Activated CD4-positive, alpha-beta memory T cell treated with anti-CD3 and anti-CD28 coated beads, Interleukin-2, amount 10 ng/mL, durations not matched to agents 7 days and 5 days (primary cell): ENCODE measurements around the gene ARL11. TPM values are rescaled to one million over a fixed set of nuclear protein-coding genes. Genes with fewer than 3 reads are reported as not detected.
A peak's percentile ranks its signal among the peaks of the same experiment; 100 is the strongest.
"Not testable (repeated sequence)": the region's sequence is repeated elsewhere in the genome, so short reads cannot be mapped to it uniquely, and the experiment has no call there.

Experiments used
- CTCF ChIA-PET: fragments of 350-600 bp; sonication (Branson Sonifier 250); formaldehyde crosslinking; loops from one replicate; lab custom pipeline; 2021; ENCODE audit warnings: antibody characterized with exemption, inconsistent platforms; lab: Charles Lee
- POLR2A ChIA-PET: fragments of 350-600 bp; sonication (Branson Sonifier 250); formaldehyde crosslinking; loops from one replicate; lab custom pipeline; 2021; ENCODE audit warnings: antibody characterized with exemption; lab: Charles Lee
- DNase-seq: peaks from one replicate; pipeline ENCODE4 v3.0.0-alpha.2; 2020
- H3K27ac Mint-ChIP-seq: one replicate; pipeline ENCODE4 v1.8.0; 2021; ENCODE audit warnings: mild to moderate bottlenecking, mixed read lengths
- H3K27me3 Mint-ChIP-seq: one replicate; pipeline ENCODE4 v1.8.0; 2021; ENCODE audit warnings: mixed read lengths
- H3K36me3 Mint-ChIP-seq: one replicate; pipeline ENCODE4 v1.8.0; 2021; ENCODE audit warnings: low read depth, mixed read lengths
- H3K4me1 Mint-ChIP-seq: one replicate; pipeline ENCODE4 v1.8.0; 2021; ENCODE audit warnings: mixed read lengths
- H3K4me3 Mint-ChIP-seq: one replicate; pipeline ENCODE4 v1.8.0; 2021; ENCODE audit warnings: mild to moderate bottlenecking, mixed read lengths
- H3K9me3 Mint-ChIP-seq: one replicate; pipeline ENCODE4 v1.8.0; 2021; ENCODE audit warnings: mixed read lengths
- total RNA-seq, 2 experiments: library from RNA; stranded (reverse); gene quantifications; one replicate each; pipeline ENCODE4 v1.2.3, GENCODE V29; 2021

Gene ARL11
- under 1 TPM; 0.63 to 0.81 TPM for total RNA-seq

- POLR2A ChIA-PET, result interaction anchor here (0.9 to 2.6 kb wide), 4 partner anchors 9 to 165 kb away, joined by 3 to 5 read pairs (median 4); partner anchors contain the start of genes EBPL and KPNA3
- CTCF ChIA-PET, result no interaction called here
- Mint-ChIP-seq H3K9me3 (no peaks in the 10 kb centered on the region), H3K27ac (peak within 1 kb of the TSS; percentile 24), H3K36me3 (no peaks in the 10 kb centered on the region), H3K27me3 (no peaks in the 10 kb centered on the region), H3K4me3 (peak within 1 kb of the TSS; percentile 73), H3K4me1 (peaks cover 17% of the 10 kb centered on the region)
- DNase-seq, result peak; percentile 57
Measured at GRCh38 chr13:49627831-49628652, at the start of gene ARL11. ARL11 (plus strand) TSS chr13:49628507; CDS start chr13:49630448, 1,941 bp downstream.

DNA sequence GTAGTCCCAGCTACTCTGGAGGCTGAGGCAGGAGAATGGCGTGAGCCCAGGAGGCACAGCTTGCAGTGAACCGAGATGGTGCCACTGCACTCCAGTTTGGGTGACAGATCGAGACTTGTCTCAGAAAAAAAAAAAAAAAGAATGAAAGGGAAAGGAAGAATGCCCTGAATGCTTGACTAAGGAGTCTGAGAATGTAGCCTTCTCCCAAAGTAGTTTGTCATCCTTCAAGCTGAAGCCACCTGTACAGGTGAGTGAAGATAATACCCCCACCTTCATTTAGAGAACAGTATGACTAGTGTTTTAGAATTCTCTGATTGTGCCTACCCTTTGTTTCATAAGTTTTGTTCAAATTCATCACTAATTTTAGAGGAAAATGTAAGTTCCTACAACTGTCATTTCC, 48.8 kb upstream of the ARL11 start:
- peaks cover 46% of the 10 kb centered on the region for H3K36me3 Mint-ChIP-seq
- no peak overlapping the region for H3K4me3 Mint-ChIP-seq
- CTCF ChIA-PET, result no interaction called here
- no peak for DNase-seq
- no peaks in the 10 kb centered on the region for H3K9me3 Mint-ChIP-seq
- H3K4me1 Mint-ChIP-seq, result peaks cover 27% of the 10 kb centered on the region
- POLR2A ChIA-PET, result no interaction called here
- no peaks in the 10 kb centered on the region for H3K27me3 Mint-ChIP-seq
- no peak overlapping the region for H3K27ac Mint-ChIP-seq

- ChIA-PET POLR2A (no interaction called here), CTCF (no interaction called here)
- DNase-seq, result no peak
- peaks cover 31% of the 10 kb centered on the region for H3K4me1 Mint-ChIP-seq
- H3K27me3 Mint-ChIP-seq, result no peaks in the 10 kb centered on the region
- H3K4me3 Mint-ChIP-seq, result no peak overlapping the region
- H3K27ac Mint-ChIP-seq, result no peak overlapping the region
- H3K9me3 Mint-ChIP-seq, result no peaks in the 10 kb centered on the region
- H3K36me3 Mint-ChIP-seq, result peaks cover 37% of the 10 kb centered on the region
Measured at GRCh38 chr13:49580980-49581680, 47.2 kb upstream of the ARL11 start.

DNA sequence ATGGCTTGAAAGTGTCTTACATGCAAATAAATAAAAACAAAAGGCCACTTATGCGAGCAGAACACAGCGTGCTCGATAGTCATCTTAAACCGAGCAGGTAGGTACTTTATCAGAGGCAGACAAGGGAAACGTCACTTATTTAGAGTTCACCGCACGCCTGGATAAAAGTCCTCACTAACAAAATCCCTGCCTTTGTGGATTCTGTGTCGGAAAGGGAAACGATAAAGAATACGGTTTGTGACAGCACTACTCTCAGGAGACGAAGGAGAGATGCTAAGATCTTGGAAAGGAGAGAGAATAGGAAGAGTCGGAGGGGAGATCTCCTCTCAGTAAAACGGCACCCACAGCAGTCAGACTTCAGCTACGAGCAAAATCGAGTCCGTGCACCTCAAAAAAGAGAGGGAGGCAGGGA, 43.5 kb upstream of the ARL11 start:
- peaks cover 24% of the 10 kb centered on the region for H3K36me3 Mint-ChIP-seq
- DNase-seq, result no peak
- peak overlapping the region; percentile 85 for H3K27ac Mint-ChIP-seq
- no peaks in the 10 kb centered on the region for H3K27me3 Mint-ChIP-seq
- peaks cover 38% of the 10 kb centered on the region for H3K4me1 Mint-ChIP-seq
- no peaks in the 10 kb centered on the region for H3K9me3 Mint-ChIP-seq
- peak overlapping the region; percentile 89 for H3K4me3 Mint-ChIP-seq
- ChIA-PET CTCF (interaction anchor here (1.9 kb wide), 1 partner anchor 141 kb away, joined by 6 read pairs; the partner anchor contains the start of genes CAB39L and SETDB2), POLR2A (interaction anchor here (0.6 to 2.5 kb wide), 13 partner anchors 10 to 338 kb away, joined by 3 to 22 read pairs (median 5); partner anchors contain the start of genes CAB39L, KPNA3, PHF11 and SETDB2)

GRCh38 chr13:49585220-49586157, 42.8 kb upstream of the ARL11 start, which contains the start of gene RCBTB1:
RCBTB1 (minus strand) TSS chr13:49585558; CDS start chr13:49567279, 18,279 bp downstream.
- no peaks in the 10 kb centered on the region for H3K9me3 Mint-ChIP-seq
- H3K4me1 Mint-ChIP-seq, result peaks cover 38% of the 10 kb centered on the region
- peak within 1 kb of the TSS; percentile 85 for H3K27ac Mint-ChIP-seq
- H3K27me3 Mint-ChIP-seq, result no peaks in the 10 kb centered on the region
- ChIA-PET POLR2A (interaction anchor here (0.6 to 2.5 kb wide), 18 partner anchors 9 to 339 kb away, joined by 3 to 22 read pairs (median 4); partner anchors contain the start of genes CAB39L, KPNA3, PHF11 and SETDB2), CTCF (interaction anchor here (1.9 kb wide), 1 partner anchor 141 kb away, joined by 6 read pairs; the partner anchor contains the start of genes CAB39L and SETDB2)
- DNase-seq, result peak; percentile 73
- peak within 1 kb of the TSS; percentile 89 for H3K4me3 Mint-ChIP-seq
- peaks cover 17% of the 10 kb centered on the region for H3K36me3 Mint-ChIP-seq

DNA sequence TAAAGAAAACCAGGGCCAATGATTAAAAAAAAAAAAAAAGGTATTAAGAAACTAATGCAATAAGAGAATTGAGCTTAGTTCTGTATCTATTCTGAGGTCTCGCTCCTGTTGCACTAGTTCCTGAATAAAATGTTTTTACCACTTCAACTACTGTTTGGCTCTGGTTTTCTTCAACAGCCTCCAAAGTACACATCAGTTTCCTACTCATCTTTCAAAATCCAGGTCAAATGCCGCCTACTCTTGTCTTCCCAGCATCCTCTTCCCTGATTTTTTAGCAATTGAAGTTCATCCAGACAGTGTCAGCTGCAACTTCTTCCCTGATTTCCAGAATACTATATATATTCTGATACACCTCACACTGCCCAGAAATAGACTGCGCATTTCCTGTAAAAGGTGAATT, 41.6 kb upstream of the ARL11 start:
- Mint-ChIP-seq H3K9me3 (no peaks in the 10 kb centered on the region), H3K36me3 (peaks cover 4% of the 10 kb centered on the region), H3K27ac (no peak overlapping the region), H3K4me3 (peak overlapping the region; percentile 89), H3K27me3 (no peaks in the 10 kb centered on the region), H3K4me1 (peaks cover 31% of the 10 kb centered on the region)
- CTCF ChIA-PET, result interaction anchor here (0.5 to 1.9 kb wide), 2 partner anchors 143 to 285 kb away, joined by 6 read pairs; partner anchors contain the start of genes CAB39L and SETDB2
- POLR2A ChIA-PET, result interaction anchor here (1.8 to 2.5 kb wide), 6 partner anchors 15 to 206 kb away, joined by 4 to 22 read pairs (median 7); partner anchors contain the start of genes KPNA3 and PHF11
- no peak for DNase-seq

- CTCF ChIA-PET, result no interaction called here
- Mint-ChIP-seq H3K27me3 (no peaks in the 10 kb centered on the region), H3K4me3 (no peak overlapping the region), H3K4me1 (peaks cover 28% of the 10 kb centered on the region), H3K27ac (no peak overlapping the region), H3K9me3 (no peaks in the 10 kb centered on the region), H3K36me3 (peaks cover 2% of the 10 kb centered on the region)
- no peak for DNase-seq
- POLR2A ChIA-PET, result interaction anchor here (2.0 kb wide), 1 partner anchor 143 kb away, joined by 7 read pairs; no protein-coding TSS in a partner anchor
Measured at GRCh38 chr13:49587311-49587847, 40.9 kb upstream of the ARL11 start.

- H3K36me3 Mint-ChIP-seq, H3K27ac Mint-ChIP-seq, H3K9me3 Mint-ChIP-seq, POLR2A ChIA-PET, DNase-seq, H3K4me1 Mint-ChIP-seq, H3K4me3 Mint-ChIP-seq, H3K27me3 Mint-ChIP-seq: not testable (repeated sequence)
- CTCF ChIA-PET, result interaction anchor here (0.7 kb wide), 1 partner anchor 278 kb away, joined by 4 read pairs; no protein-coding TSS in a partner anchor
Measured at GRCh38 chr13:49590714-49591113, 37.6 kb upstream of the ARL11 start.

- CTCF ChIA-PET, DNase-seq, H3K27me3 Mint-ChIP-seq, POLR2A ChIA-PET, H3K9me3 Mint-ChIP-seq, H3K27ac Mint-ChIP-seq, H3K36me3 Mint-ChIP-seq, H3K4me1 Mint-ChIP-seq, H3K4me3 Mint-ChIP-seq: not testable (repeated sequence)
Measured at GRCh38 chr13:49593876-49594275, 34.4 kb upstream of the ARL11 start.

DNA sequence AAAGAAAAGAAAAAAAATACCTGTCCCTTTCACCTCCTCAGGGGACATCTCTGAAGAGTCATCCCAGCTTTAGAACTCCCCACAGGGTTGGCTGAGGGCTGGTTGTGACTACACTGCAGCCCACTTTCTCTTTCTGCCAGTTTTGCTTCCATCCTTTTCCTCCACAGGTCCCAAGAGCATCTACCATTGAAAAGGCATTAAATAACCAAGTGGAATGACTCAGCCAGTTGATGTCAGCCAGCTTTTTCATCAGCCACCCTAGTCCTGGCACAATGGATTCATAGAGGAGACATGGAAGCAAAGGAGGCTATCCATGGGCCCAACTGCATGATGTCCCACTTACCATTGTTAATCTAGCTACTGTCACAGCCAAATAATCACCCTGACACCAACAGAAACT, 33.7 kb upstream of the ARL11 start:
- no peak for DNase-seq
- Mint-ChIP-seq H3K36me3 (no peaks in the 10 kb centered on the region), H3K4me1 (no peaks in the 10 kb centered on the region), H3K27me3 (no peaks in the 10 kb centered on the region), H3K9me3 (no peaks in the 10 kb centered on the region), H3K4me3 (no peak overlapping the region), H3K27ac (no peak overlapping the region)
- POLR2A ChIA-PET, result interaction anchor here (1.0 kb wide), 1 partner anchor 9 kb away, joined by 3 read pairs; the partner anchor contains the start of gene RCBTB1
- CTCF ChIA-PET, result no interaction called here

DNA sequence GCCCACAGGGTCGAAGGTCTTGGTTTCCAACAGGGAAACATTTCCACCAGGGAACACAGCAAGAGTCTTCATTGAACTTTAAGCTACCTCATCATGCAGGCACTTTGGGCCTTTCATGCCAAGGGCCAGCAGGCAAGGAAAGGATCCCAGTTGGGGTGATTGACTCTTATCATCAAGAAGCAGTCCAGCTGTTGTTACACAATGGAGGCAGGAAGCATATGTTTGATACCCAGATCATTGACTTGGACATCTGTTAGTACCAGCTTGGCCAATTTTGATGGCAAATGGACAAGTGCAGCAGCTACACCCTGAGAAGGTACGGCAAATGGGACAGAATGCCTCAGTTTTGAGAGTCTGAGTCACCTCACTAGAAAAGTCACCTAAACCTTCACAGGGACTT, 32.1 kb upstream of the ARL11 start:
- no peaks in the 10 kb centered on the region for H3K9me3 Mint-ChIP-seq
- no peaks in the 10 kb centered on the region for H3K36me3 Mint-ChIP-seq
- no peak for DNase-seq
- H3K4me3 Mint-ChIP-seq, result no peak overlapping the region
- H3K4me1 Mint-ChIP-seq, result no peaks in the 10 kb centered on the region
- CTCF ChIA-PET, result no interaction called here
- no peak overlapping the region for H3K27ac Mint-ChIP-seq
- POLR2A ChIA-PET, result interaction anchor here (1.0 kb wide), 1 partner anchor 11 kb away, joined by 5 read pairs; the partner anchor contains the start of gene RCBTB1
- H3K27me3 Mint-ChIP-seq, result no peaks in the 10 kb centered on the region
